Measurements from ENCODE around the gene CFAP161.
A peak's percentile ranks its signal among the peaks of the same experiment; 100 is the strongest.

Gene CFAP161

DNA sequence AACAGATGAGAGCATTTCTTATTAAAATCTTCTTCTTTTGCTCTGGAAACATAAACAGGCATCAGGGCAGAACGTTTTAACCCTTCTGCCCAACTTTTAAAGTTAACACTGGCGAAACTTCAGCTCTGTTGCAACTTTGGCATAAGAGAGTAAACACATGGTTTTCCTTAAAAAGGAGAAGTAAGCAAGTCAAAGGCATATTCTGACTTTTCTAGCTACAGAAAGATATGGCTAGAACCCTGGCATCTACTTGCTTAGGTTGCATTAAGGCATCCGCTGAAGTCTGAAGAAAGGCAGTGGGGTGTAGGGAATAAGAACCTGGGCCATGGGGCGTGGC is 49.3 kb downstream of the CFAP161 start:
- DNase-seq (ENCODE audit: low spot score): no peak

DNA sequence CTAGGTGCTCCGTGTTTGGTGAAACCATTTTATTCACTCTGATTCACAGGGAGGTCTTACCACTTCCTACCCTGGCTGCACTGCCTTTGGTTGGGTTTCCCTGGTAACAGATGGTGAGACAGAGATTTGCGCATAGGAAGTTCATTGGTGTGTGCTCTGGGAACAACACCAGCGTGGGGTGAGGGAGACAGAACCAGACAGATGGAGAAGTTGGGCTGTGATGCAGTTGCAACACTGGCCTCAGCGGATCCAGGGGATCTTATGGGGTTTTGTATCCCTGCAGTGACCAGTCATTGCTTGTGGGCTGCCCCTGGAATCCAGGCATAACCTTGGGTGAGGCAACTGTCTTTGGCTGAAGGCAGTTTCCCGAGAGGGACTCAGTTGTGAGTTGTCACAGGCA is 50.1 kb downstream of the CFAP161 start:
- peak; percentile 83 for DNase-seq (ENCODE audit: low spot score)

DNA sequence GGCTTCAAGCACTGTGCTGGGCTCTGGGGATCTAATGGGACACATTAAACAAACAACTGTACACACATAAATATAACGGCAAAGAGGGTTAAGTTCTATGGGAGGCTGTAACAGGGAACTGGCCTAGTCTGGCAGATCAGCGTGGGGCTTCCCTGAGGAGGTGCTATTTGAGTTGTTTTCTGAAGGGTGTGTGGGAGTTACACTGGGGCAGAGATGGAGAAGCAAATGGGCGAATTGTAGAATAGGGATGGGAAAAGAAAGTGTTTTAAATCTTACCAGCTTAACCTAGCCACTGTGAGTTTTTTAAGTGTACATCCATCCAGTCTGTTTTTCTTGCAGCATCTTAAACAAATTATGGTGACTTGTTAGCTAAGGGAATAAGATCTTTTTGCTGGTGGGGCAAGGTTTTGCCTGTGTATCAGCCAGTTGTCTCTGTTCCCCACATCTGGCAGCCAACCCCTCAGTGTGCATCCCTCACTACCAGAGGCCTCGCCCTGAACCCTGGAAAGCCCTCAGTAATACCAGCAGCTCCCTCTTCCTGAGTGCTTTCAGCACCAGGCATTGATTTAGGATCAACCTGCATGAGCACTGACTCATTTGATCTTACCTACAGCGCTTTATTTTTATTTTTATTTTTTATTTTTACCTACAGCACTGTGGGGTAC is 51.7 kb downstream of the CFAP161 start:
- DNase-seq (ENCODE audit: low spot score): no peak

DNA sequence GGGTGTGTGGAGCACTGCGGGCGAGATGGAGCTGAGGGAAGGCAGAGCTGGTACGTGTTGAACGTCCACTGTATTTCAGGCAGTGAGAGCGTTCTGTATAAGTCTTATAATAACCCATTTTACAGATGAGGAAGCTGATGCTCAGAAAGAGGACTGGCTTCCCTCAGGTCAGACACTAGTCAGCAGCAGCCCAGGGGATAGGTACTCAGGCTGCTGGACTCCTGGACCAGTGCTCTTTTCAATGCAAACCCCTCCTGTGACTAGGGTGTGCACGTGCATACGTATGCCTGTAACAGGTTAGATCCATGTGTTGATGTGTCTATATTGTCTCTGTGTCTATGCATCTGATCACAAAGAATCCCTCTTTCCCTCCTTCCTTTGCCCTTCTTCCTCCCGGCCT is 54.3 kb downstream of the CFAP161 start:
- DNase-seq (ENCODE audit: low spot score): no peak

DNA sequence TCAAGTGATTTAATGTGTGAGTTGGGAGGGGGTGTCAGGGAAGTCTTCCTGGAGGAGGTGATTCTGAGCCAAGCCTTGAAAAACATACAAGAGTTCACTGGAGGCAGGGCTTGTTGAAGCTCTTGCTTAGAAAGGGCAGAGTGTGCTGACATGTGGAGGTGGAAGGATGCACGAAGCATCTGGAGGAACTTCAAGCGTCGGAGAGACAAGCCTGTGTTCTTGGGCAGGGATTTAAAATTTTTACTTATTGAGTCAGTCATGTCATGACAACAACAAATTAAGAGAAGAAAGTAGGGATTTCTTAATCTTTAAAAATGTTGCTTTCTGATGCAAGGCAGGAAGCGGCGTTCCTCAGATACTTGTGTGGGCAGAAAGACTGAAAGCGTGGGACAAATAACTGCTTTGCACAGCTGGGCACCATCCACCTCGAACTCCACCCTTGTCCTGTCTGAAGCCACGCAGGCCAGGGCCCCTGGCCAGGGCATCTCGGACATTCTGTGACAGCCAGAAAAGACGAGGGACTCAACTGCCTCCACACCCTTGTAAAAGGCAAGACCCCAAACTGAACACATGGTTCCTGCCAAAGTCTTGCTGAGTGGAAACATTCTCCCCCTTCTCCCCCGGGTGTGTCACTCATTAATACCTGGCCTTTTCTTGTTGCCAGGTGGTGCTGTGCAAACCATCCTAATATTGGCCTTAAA is 55.7 kb downstream of the CFAP161 start:
- peak; percentile 87 for DNase-seq (ENCODE audit: low spot score)

DNA sequence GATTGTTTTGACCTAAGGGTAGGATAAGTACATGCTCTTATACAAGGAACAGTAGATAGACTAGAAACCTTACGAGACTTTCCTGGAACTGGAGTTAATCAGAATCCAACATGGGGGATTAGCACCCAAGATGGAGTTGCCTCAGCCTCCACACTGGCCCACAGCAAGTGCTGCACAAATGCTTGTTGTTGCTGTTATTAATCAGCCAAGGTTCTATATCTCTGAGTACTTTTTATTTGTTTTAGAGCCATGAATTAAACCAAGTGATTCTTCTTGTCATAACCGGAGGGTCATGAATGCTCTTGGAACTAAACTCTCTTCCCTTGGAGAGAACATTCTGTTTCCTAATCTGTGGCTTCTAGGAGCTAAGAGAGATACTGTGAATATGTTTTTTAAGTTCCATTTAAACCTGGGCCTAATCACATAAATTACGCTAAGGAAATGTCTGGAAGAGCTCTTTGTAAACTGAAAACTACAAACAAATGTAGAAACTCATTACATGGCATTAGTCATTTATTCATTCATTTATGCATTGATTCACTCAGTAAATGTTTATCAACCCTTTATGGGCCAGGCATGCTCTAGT is 56.9 kb downstream of the CFAP161 start:
- no peak for DNase-seq (ENCODE audit: low spot score)

DNA sequence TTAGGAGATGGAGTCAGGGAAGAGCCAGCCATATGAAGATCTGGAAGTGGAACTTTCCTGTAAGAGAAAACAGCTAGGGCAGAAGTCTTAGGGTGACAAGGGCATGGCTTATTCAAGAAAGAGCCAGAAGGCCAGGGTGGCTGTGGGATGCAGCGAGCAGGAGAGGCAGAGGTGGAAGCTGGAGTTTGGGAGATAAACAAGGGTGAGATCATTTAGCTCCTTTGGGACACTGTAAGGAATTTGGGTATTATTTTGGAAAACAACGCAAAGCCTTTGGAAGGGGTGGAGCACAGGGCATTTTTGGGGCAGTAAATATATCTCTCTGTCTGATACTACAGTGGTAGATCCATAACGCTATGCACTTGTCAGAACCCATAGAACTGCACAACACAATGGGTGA is 57.6 kb downstream of the CFAP161 start:
- DNase-seq (ENCODE audit: low spot score): no peak

DNA sequence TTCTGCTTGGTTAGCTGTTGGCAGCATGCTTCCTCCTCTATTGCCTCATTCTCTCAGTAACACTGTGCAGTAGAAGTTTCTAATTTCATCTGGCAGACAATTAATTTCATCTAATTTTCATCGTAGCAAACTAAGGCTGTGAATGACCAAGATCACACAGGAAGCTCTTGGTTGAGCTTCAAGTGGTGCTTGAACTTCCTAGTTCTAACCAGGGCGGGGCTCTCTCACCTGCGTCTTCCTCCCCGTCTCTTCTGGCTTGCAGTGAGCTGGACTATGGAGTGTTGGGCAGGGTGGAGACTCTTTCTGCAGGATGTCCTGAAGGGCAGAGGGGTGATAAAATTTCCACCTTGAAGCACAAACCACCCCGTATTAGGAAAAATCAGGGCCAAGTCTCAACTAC is 60.7 kb downstream of the CFAP161 start:
- DNase-seq (ENCODE audit: low spot score): no peak

DNA sequence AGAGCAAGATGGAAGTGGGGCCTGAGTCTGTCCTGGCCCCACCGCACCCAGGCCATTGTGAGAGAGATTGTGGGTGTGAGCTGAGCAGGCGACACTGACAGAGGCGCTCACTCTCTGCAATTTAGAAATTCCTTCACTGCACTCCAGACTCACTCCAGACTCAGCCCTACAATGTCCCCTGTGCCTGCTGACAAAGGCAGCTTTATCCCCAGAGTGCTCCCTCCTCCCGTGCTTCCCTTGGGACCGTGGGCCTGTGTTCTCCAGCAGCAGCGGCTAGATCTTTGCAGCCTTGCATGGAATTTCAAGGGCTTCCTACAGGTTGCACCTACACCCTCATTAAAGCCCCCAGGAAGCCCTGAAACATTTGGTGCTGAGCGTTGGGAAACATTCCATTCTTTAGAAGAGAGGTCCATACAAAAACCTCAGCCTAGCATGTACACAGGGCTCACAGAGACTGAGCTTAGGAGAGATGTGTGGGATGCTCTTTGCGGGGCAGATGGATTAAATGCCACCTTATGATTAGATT is 61.3 kb downstream of the CFAP161 start:
- DNase-seq (ENCODE audit: low spot score): no peak

DNA sequence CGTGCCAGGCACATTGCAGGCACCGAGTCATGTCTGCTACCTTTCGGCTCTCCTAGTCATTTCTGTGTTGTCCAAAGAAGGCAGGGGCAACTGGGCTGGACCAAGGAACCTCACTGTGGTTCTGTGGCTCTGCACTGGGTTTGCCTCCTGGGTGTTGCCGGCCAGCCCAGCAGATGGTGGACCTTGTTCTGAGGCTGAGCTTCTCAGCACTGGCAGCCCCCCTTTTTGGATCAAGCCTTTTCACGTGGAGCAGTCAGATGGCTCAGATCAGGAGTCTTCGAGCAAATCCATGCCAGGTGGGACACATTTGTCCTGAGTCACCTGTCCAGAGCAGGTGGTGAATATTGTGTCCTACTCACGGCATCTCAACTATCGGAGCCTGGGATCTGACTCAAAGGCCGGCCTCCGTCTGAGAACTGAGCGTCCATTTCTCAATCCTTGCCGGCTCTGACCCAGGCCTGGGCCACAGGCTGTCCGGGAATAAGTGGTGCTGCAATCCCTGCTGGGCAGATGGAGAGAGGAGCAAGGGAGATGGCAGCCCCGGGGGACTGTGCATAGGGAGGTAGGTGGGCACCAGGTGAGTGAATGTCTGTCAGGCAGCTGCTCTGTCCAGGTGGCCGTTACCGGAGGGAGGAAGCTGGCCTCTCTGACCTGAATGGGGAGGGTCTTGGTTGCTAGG is 62.6 kb downstream of the CFAP161 start, which contains the start of gene IL16:
TSS of gene IL16 (plus strand) at position 304 of the 679 bp plus-strand sequence. CDS start 28,521 bp downstream, outside the sequence.
- no peak for DNase-seq (ENCODE audit: low spot score)

DNA sequence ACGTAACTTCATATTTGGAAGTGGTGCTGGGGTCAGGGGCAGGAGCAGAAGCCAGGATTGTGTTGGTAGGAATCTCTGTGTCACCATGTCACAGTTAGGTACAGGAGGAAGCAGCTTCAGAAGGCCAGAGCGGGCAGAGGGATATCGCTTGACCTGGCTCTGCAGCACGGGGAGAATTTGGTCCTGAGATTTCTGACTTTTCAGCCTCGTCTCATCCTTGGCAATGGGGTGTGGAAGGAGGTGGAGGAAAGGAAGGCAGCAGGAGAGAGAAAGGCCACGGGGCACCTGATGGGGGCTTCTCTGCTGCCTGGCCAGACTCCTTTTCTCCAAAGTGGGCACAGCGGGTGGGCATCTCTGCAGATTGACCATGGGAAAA is 63.2 kb downstream of the CFAP161 start:
- DNase-seq (ENCODE audit: low spot score): no peak

DNA sequence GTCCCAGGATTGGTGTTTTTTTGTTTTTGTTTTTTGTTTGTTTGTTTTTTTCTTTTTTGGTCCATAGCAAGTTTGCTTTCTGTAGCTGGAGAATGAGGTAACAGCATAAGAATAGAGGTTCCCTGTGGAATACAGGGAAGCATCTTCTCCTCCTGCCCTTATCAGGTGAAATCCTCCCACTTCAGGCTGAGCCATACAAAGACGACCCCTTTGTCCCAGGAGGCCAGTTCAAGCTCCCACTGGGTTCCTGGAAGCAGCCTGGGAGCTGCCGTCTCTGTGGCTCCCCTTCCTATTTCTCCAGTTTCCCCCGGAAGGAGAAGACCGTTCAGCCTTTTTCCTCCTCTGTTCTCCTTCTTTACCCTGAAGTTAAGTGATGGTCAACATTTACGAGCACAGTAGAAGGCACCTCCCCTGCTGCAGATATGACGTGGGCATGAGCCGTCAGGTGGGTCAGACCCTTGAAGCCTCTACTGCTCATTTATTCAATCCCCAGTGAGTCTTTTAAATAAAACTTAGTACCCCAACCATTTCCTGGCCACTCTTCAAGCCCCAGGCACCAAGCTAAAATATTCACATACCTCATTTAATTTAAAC is 63.7 kb downstream of the CFAP161 start:
- no peak for DNase-seq (ENCODE audit: low spot score)

Data from AG08395 (cell line).